Keratinocyte (primary cell): ENCODE data around the gene EPB41. TPM values are rescaled to one million over a fixed set of nuclear protein-coding genes. Genes with fewer than 3 reads are reported as not detected.
"Not testable (repeated sequence)": the region's sequence is repeated elsewhere in the genome, so short reads cannot be mapped to it uniquely, and the experiment has no call there.

Experiments
- DNase-seq: peaks from one replicate; pipeline ENCODE4 v3.0.0-alpha.2; 2011; ENCODE audit warnings: low read depth, missing footprints, low spot score
- FAIRE-seq: peaks from 2 replicates; lab custom pipeline; 2011; peaks lifted over from hg19 to GRCh38; lab: Jason Lieb, UNC
- H2AFZ ChIP-seq: 2 replicates; pipeline ENCODE4 v1.6.0; 2012; ENCODE audit warnings: low read length, control low read depth, inconsistent platforms; ENCODE audit not compliant: control insufficient read depth
- H3K27ac ChIP-seq: 2 replicates; pipeline ENCODE4 v1.5.1; 2011; ENCODE audit warnings: low read length; ENCODE audit not compliant: control insufficient read depth, insufficient read depth
- H3K27me3 ChIP-seq: 3 replicates; pipeline ENCODE4 v1.6.0; 2011; ENCODE audit warnings: low read length; ENCODE audit not compliant: control insufficient read depth, insufficient read depth; ENCODE audit errors: extremely low read depth
- H3K36me3 ChIP-seq, 2 experiments: 2 replicates in 1 of 2; 3 replicates in 1 of 2; pipeline ENCODE4 v1.5.1; 2011; ENCODE audit warnings: low read length in 2 of 2, mild to moderate bottlenecking in 1 of 2; ENCODE audit not compliant: control insufficient read depth in 2 of 2, insufficient read depth in 2 of 2; ENCODE audit errors: extremely low read depth in 1 of 2
- H3K4me1 ChIP-seq: 3 replicates; pipeline ENCODE4 v1.5.1; 2011; ENCODE audit warnings: low read length; ENCODE audit not compliant: control insufficient read depth, insufficient read depth; ENCODE audit errors: extremely low read depth
- H3K4me2 ChIP-seq: 3 replicates; pipeline ENCODE4 v1.6.0; 2011; ENCODE audit warnings: low read depth, low read length; ENCODE audit not compliant: control insufficient read depth, insufficient read depth; ENCODE audit errors: extremely low read depth
- H3K4me3 ChIP-seq, 3 experiments: fragments of 200-600 bp in 1 of 3; sonication (generic) in 1 of 3; 2 replicates in 2 of 3; 3 replicates in 1 of 3; pipeline ENCODE4 v1.5.1; 2011 to 2016; ENCODE audit warnings: low read length in 3 of 3, mild to moderate bottlenecking in 3 of 3, control low read depth in 2 of 3, inconsistent platforms in 1 of 3, low read depth in 1 of 3, mixed read lengths in 1 of 3, mixed run types in 1 of 3, moderate library complexity in 1 of 3; ENCODE audit not compliant: control insufficient read depth in 2 of 3, insufficient read depth in 2 of 3; ENCODE audit errors: extremely low read depth in 1 of 3
- H3K79me2 ChIP-seq: 2 replicates; pipeline ENCODE4 v1.6.0; 2012; ENCODE audit warnings: low read length; ENCODE audit not compliant: control insufficient read depth, insufficient read depth
- H3K9ac ChIP-seq: 3 replicates; pipeline ENCODE4 v1.6.0; 2011; ENCODE audit warnings: low read length; ENCODE audit not compliant: control insufficient read depth, insufficient read depth; ENCODE audit errors: extremely low read depth
- H3K9me1 ChIP-seq: 3 replicates; pipeline ENCODE4 v1.6.0; 2011; ENCODE audit warnings: low read length; ENCODE audit not compliant: control insufficient read depth, insufficient read depth; ENCODE audit errors: extremely low read depth
- H3K9me3 ChIP-seq: 2 replicates; pipeline ENCODE4 v1.5.1; 2012; ENCODE audit warnings: low read depth, low read length; ENCODE audit not compliant: control insufficient read depth
- H4K20me1 ChIP-seq: 3 replicates; pipeline ENCODE4 v1.6.0; 2011; ENCODE audit warnings: low read length; ENCODE audit not compliant: control insufficient read depth, insufficient read depth; ENCODE audit errors: extremely low read depth
- CTCF ChIP-seq, 3 experiments: IDR thresholded peaks in 1 of 3; conservative IDR thresholded peaks in 1 of 3; optimal IDR thresholded peaks in 1 of 3; 2 replicates in 2 of 3; 3 replicates in 1 of 3; pipeline versions ENCODE3 to v1.5.1; 2011; ENCODE audit warnings: low read length in 3 of 3, mild to moderate bottlenecking in 3 of 3, moderate library complexity in 2 of 3, control low read depth in 1 of 3, inconsistent platforms in 1 of 3; ENCODE audit not compliant: insufficient read depth in 2 of 3; ENCODE audit errors: extremely low read depth in 1 of 3
- EZH2 ChIP-seq: IDR thresholded peaks from one replicate; pipeline ENCODE4 v1.6.1; 2012; ENCODE audit warnings: inconsistent platforms, mild to moderate bottlenecking, low read length, moderate library complexity
- dilution Hi-C: fragments of 300-500 bp; cut with MboI; formaldehyde crosslinking; loops from one replicate; pipeline ENCODE4 v1.7.0; 2020; ENCODE audit warnings: low sequenced_read_pairs; ENCODE audit not compliant: extremely low pct_ligation_motif_present
- polyA plus RNA-seq, 5 experiments: library from polyadenylated mRNA; depleted of rRNA in 3 of 5; stranded (reverse) in 3 of 5; stranded (forward) in 1 of 5; unstranded in 1 of 5; fragments of >200 nt; gene quantifications; 1 replicate in 1 of 5; 2 replicates in 3 of 5; 3 replicates in 1 of 5; pipeline versions ENCODE4 v1.2.1 to v1.2.3, GENCODE V29; 2011 to 2012; ENCODE audit warnings: missing spikeins in 2 of 5, low read depth in 1 of 5, low replicate concordance in 1 of 5

EPB41 gene
- polyA plus RNA-seq, 1 donor (not counting 4 experiments of a cell fraction or from before 2014, with no cell fraction given) = 21.1 TPM

GRCh38 chr1:28956038-28956464, 41.7 kb downstream of the EPB41 start:
- TF ChIP-seq EZH2 = no peak
- no peak for TF ChIP-seq CTCF (optimal IDR thresholded peaks at IDR 0.05 in 1 of 3, IDR thresholded peaks at IDR 0.05 in 1 of 3, conservative IDR thresholded peaks at IDR 0.05 in 1 of 3; ENCODE audit: extremely low read depth in 1 of 3, insufficient read depth in 2 of 3, low read length in 3 of 3)
- H3K4me2 ChIP-seq = no peak overlapping the region
- DNase-seq (no peak), FAIRE-seq (no peak)
- H3K36me3 ChIP-seq = peaks cover 0 to 2% of the 10 kb centered on the region in 2 experiments
- no peaks in the 10 kb centered on the region for H3K9me3 ChIP-seq
- dilution Hi-C loops = no loop called here
- H4K20me1 ChIP-seq = no peaks in the 10 kb centered on the region
- peaks cover 10% of the 10 kb centered on the region for H3K4me1 ChIP-seq
- no peak overlapping the region for H3K9ac ChIP-seq
- no peak overlapping the region for H3K27ac ChIP-seq
- no peak overlapping the region for H3K4me3 ChIP-seq
- no peaks in the 10 kb centered on the region for H3K9me1 ChIP-seq
- no peaks in the 10 kb centered on the region for H3K79me2 ChIP-seq
- no peak overlapping the region for H2AFZ ChIP-seq
- H3K27me3 ChIP-seq = no peaks in the 10 kb centered on the region

DNA sequence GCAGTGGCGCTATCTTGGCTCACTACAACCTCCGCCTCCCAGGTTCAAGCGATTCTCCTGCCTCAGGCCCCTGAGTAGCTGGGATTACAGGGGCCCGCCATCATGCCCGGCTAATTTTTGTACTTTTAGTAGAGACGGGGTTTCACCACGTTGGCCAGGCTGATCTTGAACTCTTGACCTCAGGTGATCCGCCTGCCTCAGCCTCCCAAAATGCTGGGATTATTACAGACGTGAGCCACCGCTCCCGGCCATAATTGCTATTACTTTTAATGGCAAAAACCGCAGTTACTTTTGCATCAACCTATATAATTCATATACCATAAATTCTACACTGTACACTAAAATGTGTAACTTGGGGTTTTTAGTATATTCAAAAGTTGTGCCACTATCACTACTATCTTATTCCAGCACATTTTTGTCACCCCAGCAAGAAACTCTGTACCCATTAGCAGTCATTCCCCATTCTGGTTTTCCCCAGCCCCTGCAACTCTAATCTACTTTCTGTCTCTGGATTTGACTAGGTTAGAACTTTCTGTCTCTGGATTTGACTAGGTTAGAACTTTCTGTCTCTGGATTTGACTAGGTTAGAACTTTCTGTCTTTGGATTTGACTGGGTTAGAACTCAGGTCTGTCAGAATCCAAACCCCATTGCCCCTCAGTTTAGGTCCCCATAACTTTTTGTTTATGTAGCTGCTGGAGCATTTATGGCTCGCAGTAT, 47.9 kb downstream of the EPB41 start:
- H3K79me2 ChIP-seq, H3K4me3 ChIP-seq, H3K9me1 ChIP-seq, H4K20me1 ChIP-seq, H3K4me2 ChIP-seq, H3K36me3 ChIP-seq, DNase-seq, FAIRE-seq, H3K27ac ChIP-seq, H3K9ac ChIP-seq, H3K9me3 ChIP-seq, H3K4me1 ChIP-seq, H3K27me3 ChIP-seq, dilution Hi-C loops, H2AFZ ChIP-seq: not testable (repeated sequence)
